HG03039 (cell line): ENCODE measurements around the gene TRIM26.

Experiments
- ATAC-seq: cut with Tn5 transposase; IDR thresholded peaks from one replicate; pipeline ENCODE4 v1.9.1; 2021; ENCODE audit warnings: mild to moderate bottlenecking, moderate library complexity; ENCODE audit not compliant: unreplicated experiment

Gene TRIM26

GRCh38 chr6:30211306-30211705, 1.9 kb downstream of the TRIM26 start:
- no peak for ATAC-seq

- no peak for ATAC-seq
Observed at GRCh38 chr6:30207619-30208295, 5.4 kb downstream of the TRIM26 start.

- no peak for ATAC-seq
Observed at GRCh38 chr6:30206799-30207618, 6.2 kb downstream of the TRIM26 start.

- no peak for ATAC-seq
Observed at GRCh38 chr6:30206152-30206551, 7.1 kb downstream of the TRIM26 start.

GRCh38 chr6:30204116-30204515, 9.1 kb downstream of the TRIM26 start:
- ATAC-seq: no peak

- ATAC-seq: no peak
Observed at GRCh38 chr6:30202366-30202765, 10.8 kb downstream of the TRIM26 start.

GRCh38 chr6:30200551-30201281, 12.5 kb downstream of the TRIM26 start:
- ATAC-seq: no peak

GRCh38 chr6:30198166-30199084, 14.8 kb downstream of the TRIM26 start:
- no peak for ATAC-seq

- no peak for ATAC-seq
Observed at GRCh38 chr6:30196376-30196775, 16.8 kb downstream of the TRIM26 start.

- no peak for ATAC-seq
Observed at GRCh38 chr6:30195951-30196350, 17.3 kb downstream of the TRIM26 start.

GRCh38 chr6:30194797-30195690, 18.2 kb downstream of the TRIM26 start:
- ATAC-seq: no peak

- no peak for ATAC-seq
Observed at GRCh38 chr6:30192076-30192475, 21.1 kb downstream of the TRIM26 start.

GRCh38 chr6:30188541-30188940, 24.7 kb downstream of the TRIM26 start:
- no peak for ATAC-seq

GRCh38 chr6:30185846-30186484, 27.2 kb downstream of the TRIM26 start:
- ATAC-seq: no peak

- ATAC-seq: no peak
Observed at GRCh38 chr6:30184417-30185031, 28.7 kb downstream of the TRIM26 start.

GRCh38 chr6:30180145-30180544, 33.1 kb downstream of the TRIM26 start:
- ATAC-seq: no peak

GRCh38 chr6:30178837-30179236, 34.4 kb downstream of the TRIM26 start:
- ATAC-seq: no peak

GRCh38 chr6:30175765-30176164, 37.4 kb downstream of the TRIM26 start:
- ATAC-seq: no peak

- ATAC-seq: no peak
Observed at GRCh38 chr6:30172681-30173080, 40.5 kb downstream of the TRIM26 start.
